GM12874 (cell line): ENCODE data around the gene LRRIQ4.

Experiments used
- TF ChIP-seq, protein P1 (sequence below): IDR thresholded peaks from 2 replicates; pipeline ENCODE4 v1.5.1; 2011; ENCODE audit warnings: low read depth, mild to moderate bottlenecking, control low read depth, low read length, moderate library complexity; ENCODE audit not compliant: insufficient read depth

Gene LRRIQ4

DNA sequence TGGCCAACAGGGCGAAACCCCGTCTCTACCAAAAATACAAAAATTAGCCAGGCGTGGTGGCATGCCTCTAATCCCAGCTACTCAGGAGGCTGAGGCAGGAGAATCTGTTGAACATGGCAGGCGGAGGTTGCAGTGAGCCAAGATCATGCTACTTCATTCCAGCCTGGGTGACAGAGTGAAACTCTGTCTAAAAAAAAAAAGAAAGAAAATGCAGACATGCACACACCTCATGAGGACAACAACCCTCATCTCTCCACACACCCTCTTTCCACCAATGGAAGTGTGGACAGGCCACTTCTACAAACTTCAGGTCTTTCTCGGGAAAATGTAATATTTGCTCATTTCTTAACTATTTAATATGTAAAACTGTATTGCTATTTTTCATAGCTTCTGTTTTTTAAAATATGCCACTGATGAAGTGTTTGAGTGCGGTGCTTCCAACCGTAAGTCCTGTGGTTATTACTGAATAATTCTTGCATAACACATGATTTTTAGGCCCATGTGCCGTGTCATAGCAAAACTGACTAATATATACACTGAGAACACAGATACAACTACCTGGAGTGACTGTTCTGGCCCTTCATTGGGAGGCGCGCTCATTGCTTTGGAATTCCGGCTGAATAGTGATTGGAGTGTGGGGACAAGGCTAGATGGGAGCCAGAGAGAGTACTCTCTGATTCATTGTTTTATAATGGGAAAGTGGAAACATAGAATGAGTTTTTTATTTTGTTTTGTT is 34.0 kb downstream of the LRRIQ4 start:
- TF ChIP-seq, protein P1, sequence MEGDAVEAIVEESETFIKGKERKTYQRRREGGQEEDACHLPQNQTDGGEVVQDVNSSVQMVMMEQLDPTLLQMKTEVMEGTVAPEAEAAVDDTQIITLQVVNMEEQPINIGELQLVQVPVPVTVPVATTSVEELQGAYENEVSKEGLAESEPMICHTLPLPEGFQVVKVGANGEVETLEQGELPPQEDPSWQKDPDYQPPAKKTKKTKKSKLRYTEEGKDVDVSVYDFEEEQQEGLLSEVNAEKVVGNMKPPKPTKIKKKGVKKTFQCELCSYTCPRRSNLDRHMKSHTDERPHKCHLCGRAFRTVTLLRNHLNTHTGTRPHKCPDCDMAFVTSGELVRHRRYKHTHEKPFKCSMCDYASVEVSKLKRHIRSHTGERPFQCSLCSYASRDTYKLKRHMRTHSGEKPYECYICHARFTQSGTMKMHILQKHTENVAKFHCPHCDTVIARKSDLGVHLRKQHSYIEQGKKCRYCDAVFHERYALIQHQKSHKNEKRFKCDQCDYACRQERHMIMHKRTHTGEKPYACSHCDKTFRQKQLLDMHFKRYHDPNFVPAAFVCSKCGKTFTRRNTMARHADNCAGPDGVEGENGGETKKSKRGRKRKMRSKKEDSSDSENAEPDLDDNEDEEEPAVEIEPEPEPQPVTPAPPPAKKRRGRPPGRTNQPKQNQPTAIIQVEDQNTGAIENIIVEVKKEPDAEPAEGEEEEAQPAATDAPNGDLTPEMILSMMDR: no peak

DNA sequence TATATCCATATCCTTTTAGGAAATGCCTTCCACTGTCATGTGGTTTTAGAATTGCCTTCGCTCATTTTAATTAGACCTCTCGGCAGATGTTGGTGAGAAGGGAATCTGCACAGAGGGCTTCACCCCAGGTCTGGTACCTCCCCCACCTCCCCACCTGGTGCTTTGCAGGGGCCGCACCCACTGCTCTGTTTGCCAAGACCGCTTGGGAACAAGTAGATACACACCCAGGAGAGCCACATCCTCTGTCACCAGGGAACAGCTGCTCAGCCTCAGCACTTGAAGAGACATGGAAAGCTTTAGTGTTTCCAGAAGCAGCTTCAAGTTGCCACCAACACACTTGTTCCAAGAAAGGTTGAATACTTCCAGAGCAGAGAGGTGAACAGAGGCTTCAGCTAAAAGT is 35.2 kb downstream of the LRRIQ4 start:
- TF ChIP-seq, protein P1: no peak

DNA sequence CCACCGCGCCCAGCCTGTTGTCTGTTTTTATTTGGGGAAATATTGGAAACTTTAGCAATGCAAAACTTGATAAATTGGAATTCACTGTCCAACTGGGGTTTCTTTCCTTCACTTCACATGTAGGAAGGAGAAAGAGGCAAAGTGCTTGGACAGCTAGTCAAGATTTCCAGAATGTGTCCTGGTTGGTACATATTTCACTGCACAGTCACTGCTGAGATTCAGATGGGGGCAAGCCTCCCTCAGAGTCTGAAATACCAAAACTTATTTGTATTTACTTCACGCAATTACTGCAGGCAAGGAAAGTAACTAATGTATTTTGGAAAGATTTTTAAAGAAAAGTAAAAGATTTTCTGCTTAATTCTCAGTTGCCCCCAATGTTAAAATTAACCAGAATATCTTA is 36.1 kb downstream of the LRRIQ4 start:
- TF ChIP-seq, protein P1: no peak

DNA sequence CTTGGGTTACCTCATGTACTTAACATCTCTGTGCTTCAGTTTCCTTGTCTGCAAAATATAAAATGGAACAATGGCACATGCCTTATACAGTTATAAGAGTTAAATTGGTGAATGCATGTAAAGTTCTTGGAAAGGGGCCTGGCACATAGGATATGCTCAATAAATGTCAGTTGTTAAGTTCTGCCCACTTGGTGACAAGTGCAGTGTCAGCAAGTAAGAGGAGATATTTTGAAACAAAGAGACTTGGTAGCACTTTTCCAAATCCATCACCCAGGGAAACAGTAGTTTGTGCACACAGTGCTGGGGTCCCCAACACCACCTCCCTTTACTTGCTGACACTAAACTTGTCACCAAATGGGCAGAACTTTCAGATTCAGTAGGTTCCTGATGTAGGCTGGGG is 37.9 kb downstream of the LRRIQ4 start:
- TF ChIP-seq, protein P1: no peak

DNA sequence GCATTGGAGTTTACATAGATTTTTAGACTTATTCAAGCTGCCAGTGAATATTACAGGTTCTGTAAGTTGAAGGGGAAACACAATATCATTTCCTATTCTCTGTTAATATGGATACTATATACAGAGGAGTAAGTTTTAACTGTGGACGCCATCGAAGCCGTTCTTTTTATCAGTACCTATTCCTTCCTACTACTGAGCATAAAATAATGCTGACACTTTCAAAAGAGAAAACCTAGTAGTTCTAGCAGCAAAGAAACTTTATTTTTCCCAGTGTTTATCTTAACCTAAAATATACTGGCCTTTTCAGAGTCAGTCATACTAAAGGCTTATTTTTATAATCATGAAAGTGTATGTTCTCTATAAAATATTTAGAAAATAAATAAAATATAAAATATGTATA is 42.8 kb downstream of the LRRIQ4 start:
- TF ChIP-seq, protein P1: no peak

DNA sequence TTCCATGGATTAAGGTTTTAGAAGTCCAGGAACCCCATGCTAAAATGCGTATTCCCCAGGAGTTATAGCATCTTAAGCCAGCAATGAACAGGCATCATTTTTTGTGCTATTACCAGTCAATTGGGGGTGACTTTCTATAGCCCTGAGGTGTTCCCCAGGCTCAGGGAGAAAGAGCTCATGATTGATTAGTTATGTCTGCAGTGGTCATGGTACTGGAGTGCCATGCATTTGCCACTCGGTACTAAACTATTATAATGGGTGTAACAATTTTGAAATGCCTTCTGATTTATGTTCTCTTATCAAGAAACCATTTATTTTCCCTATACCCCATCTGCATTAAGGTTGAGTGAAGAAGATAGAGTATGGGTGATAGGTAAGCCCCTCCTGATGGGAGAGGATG is 45.1 kb downstream of the LRRIQ4 start:
- TF ChIP-seq, protein P1: no peak

DNA sequence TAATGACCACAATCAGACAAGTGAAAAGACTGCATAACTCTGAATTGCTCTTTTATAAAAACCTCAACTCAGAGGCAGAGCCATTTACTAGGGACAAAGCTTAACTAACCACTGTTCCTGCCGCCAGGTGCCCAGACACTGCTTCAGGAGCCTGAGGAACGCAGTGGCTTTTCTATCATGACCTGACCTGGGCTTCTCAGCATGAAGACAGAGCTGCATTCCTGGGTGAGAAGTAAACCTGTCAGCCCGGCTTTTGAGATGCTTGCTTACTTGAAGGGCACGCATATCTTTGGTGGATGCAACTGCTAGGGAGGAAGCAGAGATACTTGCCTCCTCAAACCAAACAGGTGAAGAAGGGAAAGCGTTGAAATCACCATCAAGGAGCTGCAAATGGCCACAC is 49.2 kb downstream of the LRRIQ4 start:
- TF ChIP-seq, protein P1: no peak
